ENCODE results near the gene ACCS. TPM values are rescaled to one million over a fixed set of nuclear protein-coding genes. Genes with fewer than 3 reads are reported as not detected.

ACCS gene
- polyA plus RNA-seq (ENCODE audit: insufficient read length) = 17.9 TPM

GRCh38 chr11:44065841-44066731, at the start of gene ACCS:
ACCS (plus strand) TSS chr11:44066270; CDS start chr11:44067628, 1,358 bp downstream.
- peak; percentile 96 for DNase-seq

- DNase-seq = no peak
These were observed 49.3 kb upstream of the ACCS start for GRCh38 chr11:44016546-44017442.

- no peak for DNase-seq
These were observed 48.5 kb upstream of the ACCS start for GRCh38 chr11:44017443-44018126.

GRCh38 chr11:44018127-44018521, 47.9 kb upstream of the ACCS start:
- DNase-seq = no peak

- no peak for DNase-seq
These were observed 47.2 kb upstream of the ACCS start for GRCh38 chr11:44018829-44019228.

- no peak for DNase-seq
These were observed 41.1 kb upstream of the ACCS start for GRCh38 chr11:44024977-44025376.

- DNase-seq = no peak
These were observed 40.3 kb upstream of the ACCS start for GRCh38 chr11:44025727-44026126.

GRCh38 chr11:44028401-44028800, 37.7 kb upstream of the ACCS start:
- no peak for DNase-seq

- DNase-seq = no peak
These were observed 37.1 kb upstream of the ACCS start for GRCh38 chr11:44028816-44029506.

- no peak for DNase-seq
These were observed 36.6 kb upstream of the ACCS start for GRCh38 chr11:44029507-44029845.

- DNase-seq = peak; percentile 40
These were observed 35.8 kb upstream of the ACCS start for GRCh38 chr11:44029977-44030911.

GRCh38 chr11:44030996-44031395, 35.1 kb upstream of the ACCS start:
- DNase-seq = no peak

- DNase-seq = no peak
These were observed 34.5 kb upstream of the ACCS start for GRCh38 chr11:44031549-44031948.

- DNase-seq = no peak
These were observed 33.6 kb upstream of the ACCS start for GRCh38 chr11:44032299-44033085.

- DNase-seq = no peak
These were observed 32.6 kb upstream of the ACCS start for GRCh38 chr11:44033411-44033850.

- DNase-seq = no peak
These were observed 32.2 kb upstream of the ACCS start for GRCh38 chr11:44033856-44034255.

- no peak for DNase-seq
These were observed 31.4 kb upstream of the ACCS start for GRCh38 chr11:44034639-44035038.

GRCh38 chr11:44036811-44037657, 29.0 kb upstream of the ACCS start:
- peak; percentile 82 for DNase-seq

GRCh38 chr11:44037658-44037998, 28.4 kb upstream of the ACCS start:
- DNase-seq = no peak

Measured in hindlimb muscle (tissue), 1 donor.